A673 (cell line): ENCODE results near the gene FSCN2.

Experiments
- EZH2 ChIP-seq: fragments of 200-600 bp; sonication (generic); IDR thresholded peaks from 2 replicates; pipeline ENCODE4 v1.6.1; 2017; ENCODE audit warnings: borderline replicate concordance, low read depth, mild to moderate bottlenecking, mixed read lengths, antibody characterized with exemption, low read length; ENCODE audit not compliant: poor library complexity, severe bottlenecking
- TF ChIP-seq, protein P1 (sequence below): fragments of 300-800, 200-600 bp; sonication (generic); conservative IDR thresholded peaks from 2 replicates; pipeline ENCODE4 v1.5.1; 2017; ENCODE audit warnings: low read depth, mild to moderate bottlenecking, antibody characterized with exemption, low read length, moderate library complexity, mixed read lengths

GRCh38 chr17:81580481-81580880, 52.3 kb downstream of the FSCN2 start:
- TF ChIP-seq, protein P1, sequence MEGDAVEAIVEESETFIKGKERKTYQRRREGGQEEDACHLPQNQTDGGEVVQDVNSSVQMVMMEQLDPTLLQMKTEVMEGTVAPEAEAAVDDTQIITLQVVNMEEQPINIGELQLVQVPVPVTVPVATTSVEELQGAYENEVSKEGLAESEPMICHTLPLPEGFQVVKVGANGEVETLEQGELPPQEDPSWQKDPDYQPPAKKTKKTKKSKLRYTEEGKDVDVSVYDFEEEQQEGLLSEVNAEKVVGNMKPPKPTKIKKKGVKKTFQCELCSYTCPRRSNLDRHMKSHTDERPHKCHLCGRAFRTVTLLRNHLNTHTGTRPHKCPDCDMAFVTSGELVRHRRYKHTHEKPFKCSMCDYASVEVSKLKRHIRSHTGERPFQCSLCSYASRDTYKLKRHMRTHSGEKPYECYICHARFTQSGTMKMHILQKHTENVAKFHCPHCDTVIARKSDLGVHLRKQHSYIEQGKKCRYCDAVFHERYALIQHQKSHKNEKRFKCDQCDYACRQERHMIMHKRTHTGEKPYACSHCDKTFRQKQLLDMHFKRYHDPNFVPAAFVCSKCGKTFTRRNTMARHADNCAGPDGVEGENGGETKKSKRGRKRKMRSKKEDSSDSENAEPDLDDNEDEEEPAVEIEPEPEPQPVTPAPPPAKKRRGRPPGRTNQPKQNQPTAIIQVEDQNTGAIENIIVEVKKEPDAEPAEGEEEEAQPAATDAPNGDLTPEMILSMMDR = no peak
- TF ChIP-seq EZH2 = no peak
